ENCODE results near the gene C19orf38.

GRCh38 chr19:10815969-10816644 lies 32.1 kb upstream of the C19orf38 start:
- no peak for TF ChIP-seq CTCF (conservative IDR thresholded peaks at IDR 0.05)
- TF ChIP-seq ZFX (IDR thresholded peaks at IDR 0.05), result no peak
